DMS114 treated with DMSO at 0.1 percent for 48 hours (cell line): Measurements from ENCODE around the gene IL26.

Source experiments
- DNase-seq: peaks from one replicate; lab custom pipeline; 2025; ENCODE audit not compliant: unreplicated experiment; lab: John Stamatoyannopoulos, UW

Gene IL26

DNA sequence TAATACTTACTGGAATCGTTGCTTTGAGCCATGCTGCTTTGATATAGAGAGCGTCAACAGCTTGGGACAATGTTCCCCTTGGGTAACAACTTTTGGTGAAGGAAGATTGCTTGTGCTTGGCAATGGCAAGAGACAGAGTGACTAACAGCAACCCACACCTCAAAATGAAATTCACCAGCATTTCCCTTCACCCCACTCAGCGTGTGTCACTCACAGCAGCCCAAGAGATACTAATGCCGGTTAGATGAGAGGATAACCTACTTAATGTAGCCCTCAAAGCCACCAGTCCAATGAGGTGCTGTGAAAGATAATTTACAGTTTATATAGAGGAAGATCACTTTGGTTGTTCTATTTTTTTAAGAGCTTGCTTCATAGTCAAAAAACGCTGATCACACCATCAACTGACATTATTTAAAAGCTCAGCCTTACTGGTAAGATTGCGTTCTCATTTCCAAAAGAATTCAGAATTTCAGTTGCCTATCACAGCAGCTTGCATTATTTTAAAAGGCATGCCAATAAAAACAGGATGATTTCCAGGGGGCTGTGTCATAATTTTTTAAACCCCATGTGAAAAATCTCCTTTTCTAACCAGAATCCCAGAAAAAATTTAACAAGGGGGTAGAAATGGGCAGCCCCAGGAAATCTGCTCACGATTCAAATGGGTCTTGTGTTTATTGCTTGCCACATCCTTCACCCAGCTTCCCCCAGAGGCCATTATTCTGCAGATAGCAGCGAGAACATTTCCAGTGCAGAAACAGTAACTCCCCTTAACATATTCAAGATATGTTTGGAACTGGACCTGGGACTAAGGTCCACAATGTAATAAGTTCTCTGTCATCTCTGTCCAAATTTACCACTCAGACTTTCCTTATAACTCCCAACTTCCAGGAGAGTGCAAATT, at the start of gene IL26:
TSS of gene IL26 (minus strand) at position 235 of the 901 bp plus-strand sequence. CDS start at position 181, 54 bp downstream.
- no peak for DNase-seq

GRCh38 chr12:68272732-68273131, 47.1 kb upstream of the IL26 start:
- DNase-seq, result no peak

DNA sequence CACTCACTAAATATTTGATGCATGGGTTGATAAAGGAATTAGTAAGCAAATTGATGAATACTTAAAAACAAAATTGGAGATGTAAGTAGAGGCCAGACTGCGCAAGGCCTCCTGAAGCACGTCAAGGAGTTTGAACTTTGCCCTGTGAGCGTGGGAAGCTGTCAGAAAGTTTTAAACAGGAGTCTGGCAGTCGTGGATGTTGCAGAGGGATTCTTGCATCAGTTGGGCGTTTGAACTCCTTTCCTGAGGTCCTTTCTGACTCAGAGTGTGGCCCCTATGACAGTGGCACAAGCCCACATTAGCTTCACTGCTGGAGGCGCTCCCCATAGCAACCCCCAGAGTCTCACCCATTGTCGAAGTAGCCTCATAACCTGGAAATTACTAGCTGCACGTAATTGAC, 45.7 kb upstream of the IL26 start:
- DNase-seq, result no peak

DNA sequence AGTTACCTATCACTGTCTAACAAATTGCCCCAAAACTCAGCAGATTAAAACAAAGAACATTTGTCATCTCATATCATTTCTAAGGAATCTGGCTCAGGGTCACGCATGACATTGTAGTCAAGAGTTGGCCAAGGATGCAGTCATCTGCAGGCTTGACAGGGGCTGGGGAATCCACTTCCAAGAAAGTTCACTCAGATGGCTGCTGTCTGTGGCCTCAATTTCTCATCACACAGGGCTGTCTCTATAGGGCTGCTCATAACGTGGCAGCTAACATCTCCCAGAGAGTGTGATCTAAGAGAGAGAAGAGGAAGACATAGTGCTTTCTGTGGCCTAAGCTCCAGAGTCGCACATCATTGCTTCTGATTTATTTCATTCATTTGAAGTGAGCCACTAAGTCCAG, 44.7 kb upstream of the IL26 start:
- no peak for DNase-seq

DNA sequence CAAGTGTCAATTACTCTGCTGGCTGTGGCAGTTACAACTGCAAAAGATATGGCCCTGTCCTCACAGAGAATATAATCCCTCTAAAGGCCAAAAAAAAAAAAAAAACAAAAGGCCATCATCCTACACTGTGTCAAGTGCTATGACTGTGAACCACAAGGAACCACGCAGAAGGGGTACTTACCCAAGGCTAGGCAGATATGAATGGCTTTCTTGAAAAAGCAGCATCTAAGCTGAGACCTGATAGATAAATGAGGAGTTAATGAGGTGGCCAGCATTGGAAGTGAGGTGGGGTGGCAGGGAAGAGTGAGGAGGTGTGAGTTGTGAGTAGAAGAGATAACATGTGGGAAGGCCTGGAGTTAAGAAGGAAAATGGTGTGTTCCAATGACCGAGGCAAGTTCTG, 44.2 kb upstream of the IL26 start:
- DNase-seq, result no peak

- DNase-seq, result no peak
Measured at GRCh38 chr12:68268967-68269366, 43.4 kb upstream of the IL26 start.

DNA sequence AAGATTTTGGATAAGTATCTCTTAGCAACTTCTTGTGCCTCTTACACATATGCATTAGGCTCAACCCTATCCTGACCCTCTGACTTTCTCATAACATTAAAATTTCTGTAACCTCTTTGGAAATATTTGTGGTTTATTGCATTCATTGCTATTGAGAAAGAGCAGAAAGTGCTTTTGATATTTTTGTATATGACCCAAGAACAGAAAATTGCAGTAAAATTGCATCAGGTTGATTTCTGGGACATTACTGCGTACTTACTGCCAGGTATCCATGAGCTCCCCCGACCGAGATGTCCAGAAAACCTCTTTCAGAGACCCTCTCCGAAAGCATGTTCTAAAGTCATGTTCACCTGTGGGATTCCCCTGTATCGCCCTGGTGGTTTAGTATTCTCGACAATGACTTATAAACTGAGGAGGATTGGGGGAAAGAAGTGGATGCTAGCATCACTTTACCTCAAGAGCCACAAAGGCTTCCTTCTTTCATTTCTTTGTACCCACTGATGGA, 42.3 kb upstream of the IL26 start:
- DNase-seq, result no peak

DNA sequence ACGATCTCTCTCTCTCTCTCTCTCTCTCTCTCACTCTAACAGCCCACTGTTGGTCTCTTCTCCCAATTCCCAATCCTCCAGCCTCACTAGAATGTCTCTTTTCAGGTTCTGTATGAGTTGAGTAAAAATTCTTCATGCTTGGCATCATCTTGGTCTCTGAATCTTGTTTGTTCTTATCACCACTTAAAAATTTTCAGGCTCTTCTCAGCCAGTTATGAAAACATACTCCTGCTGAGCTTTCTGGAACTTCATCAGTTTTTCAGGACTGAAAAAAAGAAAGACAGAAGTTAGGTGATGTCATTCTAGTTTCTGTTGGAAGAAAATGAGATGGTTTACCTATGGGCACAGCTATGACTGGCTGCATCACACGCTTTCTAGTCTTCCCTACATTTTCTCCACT, 39.2 kb upstream of the IL26 start:
- DNase-seq, result no peak

- no peak for DNase-seq
Measured at GRCh38 chr12:68264158-68264855, 38.7 kb upstream of the IL26 start.

DNA sequence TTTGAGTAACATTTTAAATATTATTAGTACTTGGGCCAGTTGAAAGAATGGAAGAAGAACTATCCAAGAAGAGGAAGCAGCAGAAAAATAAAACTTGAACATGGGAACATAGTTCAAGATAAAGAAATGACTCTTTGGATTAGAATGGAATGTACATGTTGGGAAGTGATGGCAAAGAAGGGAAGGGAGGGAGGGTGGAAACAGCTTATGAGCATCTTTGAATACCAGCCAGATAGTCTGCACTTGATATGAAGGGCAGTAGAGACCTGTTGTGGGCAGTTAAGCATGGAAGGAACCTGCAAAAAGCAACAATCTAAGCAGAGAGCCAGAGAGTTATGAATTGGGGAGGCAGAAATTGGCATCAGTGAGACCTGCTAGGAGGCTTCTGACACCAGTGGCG, 37.8 kb upstream of the IL26 start:
- no peak for DNase-seq

- DNase-seq, result no peak
Measured at GRCh38 chr12:68261896-68262295, 36.3 kb upstream of the IL26 start.

DNA sequence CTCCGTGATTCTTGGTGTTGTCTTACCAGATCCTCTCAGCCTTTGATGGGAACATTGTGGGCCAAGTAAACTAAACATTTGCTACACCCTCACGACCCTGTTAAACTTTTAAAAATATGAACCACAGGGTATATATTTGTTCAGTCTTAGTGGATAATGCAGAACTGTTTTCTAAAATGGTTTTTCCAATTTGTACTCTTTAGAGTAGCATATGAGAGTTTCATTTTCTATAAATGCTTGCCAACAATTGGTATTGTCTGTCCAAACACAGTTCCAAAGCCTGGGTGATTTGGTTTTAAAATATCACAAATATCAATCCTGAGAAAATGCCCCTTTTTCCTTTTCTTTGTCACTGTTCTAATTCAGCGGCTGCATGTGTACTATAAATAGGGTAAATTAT, 34.5 kb upstream of the IL26 start:
- DNase-seq, result no peak

GRCh38 chr12:68259318-68259940, 33.8 kb upstream of the IL26 start:
- DNase-seq, result no peak

- no peak for DNase-seq
Measured at GRCh38 chr12:68253504-68253903, 27.9 kb upstream of the IL26 start, which contains the start of gene IL22. TSS of gene IL22 (minus strand) at chr12:68253604. CDS start at chr12:68253448, 156 bp downstream.

DNA sequence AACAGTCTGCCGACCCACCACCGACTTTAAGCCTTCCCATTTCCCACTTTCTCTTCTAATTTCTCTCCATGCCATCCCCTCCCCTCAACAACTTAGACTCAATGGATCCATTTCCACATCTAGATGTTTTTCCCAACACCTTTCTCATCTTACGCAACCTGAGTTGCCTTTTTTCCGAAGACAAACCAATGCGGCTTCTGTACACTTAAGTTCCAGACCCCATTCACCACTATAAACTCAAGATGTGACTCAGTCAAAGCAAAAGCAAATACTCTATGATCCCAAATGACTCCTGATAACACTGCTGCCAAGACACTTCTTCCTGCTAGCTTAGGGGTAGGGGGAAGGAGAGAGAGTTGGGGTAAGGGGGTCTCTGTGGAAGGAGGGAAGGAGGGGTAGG, 26.5 kb upstream of the IL26 start:
- DNase-seq, result no peak

DNA sequence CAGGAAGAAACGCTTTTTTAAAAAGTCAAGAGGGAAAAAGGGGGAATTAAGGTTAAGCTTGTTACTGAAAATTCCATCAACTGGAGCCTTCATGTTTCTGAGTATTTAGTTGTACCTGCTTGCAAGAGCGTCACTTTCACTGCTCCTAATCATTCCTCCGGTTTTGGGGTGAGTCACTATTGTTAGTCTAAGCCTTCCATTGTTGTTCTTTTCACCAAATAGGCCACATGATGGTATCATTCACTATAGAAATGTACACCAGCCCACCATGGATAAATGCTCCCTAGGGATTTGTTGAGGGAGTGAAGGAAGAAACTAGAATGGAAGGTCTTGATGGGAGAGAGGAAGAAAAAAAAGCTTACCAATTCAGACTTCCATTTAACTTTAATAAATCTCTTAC, 24.8 kb upstream of the IL26 start:
- DNase-seq, result no peak

DNA sequence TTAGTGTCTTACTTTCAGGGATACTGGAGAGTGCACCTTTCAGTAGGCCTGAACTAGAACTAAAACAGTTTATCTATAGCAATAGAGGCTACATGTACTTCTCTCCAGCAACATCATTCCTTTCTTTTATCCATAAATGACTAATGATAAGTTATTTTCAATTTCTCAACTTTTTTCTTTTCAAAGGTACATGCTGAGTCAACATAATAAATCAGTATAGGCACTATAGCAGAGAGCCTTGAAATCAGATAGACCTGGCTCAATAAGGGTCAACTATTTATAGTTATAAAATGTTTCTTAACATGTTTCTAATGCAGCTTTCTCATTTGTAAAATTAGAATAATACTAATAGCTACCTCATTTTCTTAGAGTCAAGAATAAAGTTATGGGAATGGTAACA, 22.2 kb upstream of the IL26 start:
- DNase-seq, result no peak

DNA sequence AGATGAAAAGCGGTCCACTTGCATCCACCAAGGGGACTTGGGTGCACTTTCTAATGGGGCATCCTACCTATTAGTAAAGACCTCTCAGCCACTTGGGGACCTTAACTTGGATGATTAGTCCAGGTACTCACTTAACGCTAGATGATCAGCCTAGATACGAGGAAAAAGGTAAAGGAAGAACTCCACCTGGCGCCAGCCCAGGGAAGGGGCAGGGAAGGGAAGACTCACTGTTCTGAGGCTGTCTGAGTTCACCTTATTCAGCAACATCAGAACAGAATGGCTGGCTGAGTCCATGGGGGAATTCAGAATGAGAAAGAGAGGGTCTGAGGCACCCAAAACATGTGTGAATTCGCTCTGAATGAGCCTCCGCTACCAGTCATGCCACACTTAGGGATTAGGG, 20.7 kb upstream of the IL26 start:
- DNase-seq, result no peak

- DNase-seq, result no peak
Measured at GRCh38 chr12:68245180-68246021, 19.8 kb upstream of the IL26 start.

DNA sequence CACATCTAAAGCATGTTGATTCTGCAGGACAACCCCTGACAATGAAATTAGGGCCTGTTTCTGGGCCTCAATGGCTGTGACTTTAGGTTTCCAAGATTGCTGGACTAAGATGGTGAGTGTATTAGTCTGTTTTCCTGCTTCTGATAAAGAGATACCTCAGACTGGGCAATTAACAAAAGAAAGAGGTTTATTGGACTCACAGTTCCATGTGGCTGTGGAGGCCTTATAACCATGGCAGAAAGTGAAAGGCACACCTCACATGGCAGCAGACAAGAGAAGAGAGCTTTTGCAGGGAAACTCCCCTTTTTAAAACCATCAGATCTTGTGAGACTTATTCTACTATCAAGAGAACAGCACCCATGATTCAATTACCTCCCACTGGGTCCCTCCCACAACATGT, 17.2 kb upstream of the IL26 start:
- DNase-seq, result no peak

- DNase-seq, result no peak
Measured at GRCh38 chr12:68240975-68241374, 15.4 kb upstream of the IL26 start.
